ENCODE measurements around the gene PCDHB11. TPM values are rescaled to one million over a fixed set of nuclear protein-coding genes. Genes with fewer than 3 reads are reported as not detected.
A peak's percentile ranks its signal among the peaks of the same experiment; 100 is the strongest.
"Not testable (repeated sequence)": the region's sequence is repeated elsewhere in the genome, so short reads cannot be mapped to it uniquely, and the experiment has no call there.

PCDHB11 gene
- total and polyA plus RNA-seq, 9 of the 15 experiments (the other 6 are each of a cell fraction or from before 2014, with no cell fraction given), result not detected

DNA sequence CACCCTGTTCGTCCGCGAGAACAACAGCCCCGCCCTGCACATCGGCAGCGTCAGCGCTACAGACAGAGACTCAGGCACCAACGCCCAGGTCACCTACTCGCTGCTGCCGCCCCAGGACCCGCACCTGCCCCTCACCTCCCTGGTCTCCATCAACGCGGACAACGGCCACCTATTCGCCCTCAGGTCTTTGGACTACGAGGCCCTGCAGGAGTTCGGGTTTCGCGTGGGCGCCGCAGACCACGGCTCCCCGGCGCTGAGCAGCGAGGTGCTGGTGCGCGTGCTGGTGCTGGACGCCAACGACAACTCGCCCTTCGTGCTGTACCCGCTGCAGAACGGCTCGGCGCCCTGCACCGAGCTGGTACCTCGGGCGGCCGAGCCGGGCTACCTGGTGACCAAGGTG, 36.5 kb downstream of the PCDHB11 start:
- CTCF ChIA-PET (ENCODE audit: low intra/inter-chr PET ratio); H3K4me3 ChIP-seq; H3K79me2 ChIP-seq (ENCODE audit: control insufficient read depth, insufficient read depth, low read length); H2AFZ ChIP-seq (ENCODE audit: low read depth, low read length); H3K9me3 ChIP-seq (replicated peaks; ENCODE audit: control insufficient read depth, insufficient read depth, low read depth, low read length); ATAC-seq; H3K4me1 ChIP-seq (replicated peaks in 1 of 2; ENCODE audit: control insufficient read depth in 2 of 2, insufficient read depth in 2 of 2, low read length in 2 of 2); H3K9ac ChIP-seq (ENCODE audit: insufficient read depth in 1 of 2, low read depth in 2 of 2, low read length in 2 of 2); DNase-seq (ENCODE audit: extremely low read depth in 1 of 4, low spot score in 3 of 4); H3K36me3 ChIP-seq (ENCODE audit: control insufficient read depth, insufficient read depth, low read length); BruUV-seq (replicated peaks); H3K9me1 ChIP-seq (ENCODE audit: control insufficient read depth, insufficient read depth, low read length); POLR2A ChIA-PET; H4K20me1 ChIP-seq (replicated peaks; ENCODE audit: control insufficient read depth, insufficient read depth, low read length); FAIRE-seq; H3K4me2 ChIP-seq (ENCODE audit: insufficient read depth, low read length); H3K27ac ChIP-seq (ENCODE audit: extremely low read depth, low read depth, low read length): not testable (repeated sequence)
- peaks cover 2 to 14% of the 10 kb centered on the region in 2 experiments; a peak in 2 of 5 replicates for H3K27me3 ChIP-seq (ENCODE audit: control insufficient read depth in 2 of 2, insufficient read depth in 2 of 2, low read length in 2 of 2)
- 13% methylated on average over 36 of the region's 40 CpGs for WGBS (ENCODE audit: insufficient coverage, low coverage, missing lambda C conversion rate)
- intact Hi-C loops (cut with micrococcal nuclease), result loop anchor here (10.0 kb wide), 1 partner anchor 279 kb away; no protein-coding TSS in a partner anchor
- in situ Hi-C loops (cut with MboI), result loop anchor here (10.0 kb wide), 1 partner anchor 329 kb away; no protein-coding TSS in a partner anchor

DNA sequence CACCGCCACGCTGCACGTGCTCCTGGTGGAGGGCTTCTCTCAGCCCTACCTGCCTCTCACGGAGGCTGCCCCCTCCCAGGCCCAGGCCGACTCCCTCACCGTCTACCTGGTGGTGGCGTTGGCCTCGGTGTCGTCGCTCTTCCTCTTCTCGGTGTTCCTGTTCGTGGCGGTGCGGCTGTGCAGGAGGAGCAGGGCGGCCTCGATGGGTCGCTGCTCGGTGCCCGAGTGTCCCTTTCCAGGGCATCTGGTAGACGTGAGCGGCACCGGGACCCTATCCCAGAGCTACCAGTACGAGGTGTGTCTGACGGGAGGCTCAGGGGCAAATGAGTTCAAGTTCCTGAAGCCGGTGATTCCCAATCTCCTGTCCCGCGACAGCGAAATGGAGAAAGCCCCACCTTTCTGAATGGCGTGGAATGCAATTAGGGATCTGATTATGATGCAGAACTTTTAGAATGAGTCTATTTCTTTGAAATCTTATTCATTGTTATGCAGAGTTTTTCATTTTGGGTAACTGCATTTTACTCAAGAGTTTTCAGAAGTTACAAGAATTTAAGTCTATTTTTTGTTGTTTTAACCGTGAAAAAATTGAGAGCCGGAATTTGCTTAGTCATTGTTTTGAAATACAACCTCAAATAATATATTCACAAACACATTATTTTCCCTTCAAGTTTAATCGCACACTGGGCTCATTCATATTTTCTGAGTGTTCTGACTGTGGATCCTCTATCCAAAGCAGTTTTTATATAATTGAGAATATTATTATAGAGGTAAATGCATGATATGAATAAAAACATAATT, 37.3 kb downstream of the PCDHB11 start:
- Histone ChIP-seq H3K9me3 (replicated peaks; ENCODE audit: control insufficient read depth, insufficient read depth, low read depth, low read length) (no peaks in the 10 kb centered on the region), H3K79me2 (ENCODE audit: control insufficient read depth, insufficient read depth, low read length) (no peaks in the 10 kb centered on the region), H3K4me1 (replicated peaks in 1 of 2; ENCODE audit: control insufficient read depth in 2 of 2, insufficient read depth in 2 of 2, low read length in 2 of 2) (peaks cover 0 to 12% of the 10 kb centered on the region in 2 experiments; a peak in 1 of 5 replicates), H3K4me3 (no peak overlapping the region), H3K36me3 (ENCODE audit: control insufficient read depth, insufficient read depth, low read length) (no peaks in the 10 kb centered on the region), H3K27ac (ENCODE audit: extremely low read depth, low read depth, low read length) (no peak overlapping the region), H3K4me2 (ENCODE audit: insufficient read depth, low read length) (no peak overlapping the region), H4K20me1 (replicated peaks; ENCODE audit: control insufficient read depth, insufficient read depth, low read length) (no peaks in the 10 kb centered on the region), H3K9ac (ENCODE audit: insufficient read depth in 1 of 2, low read depth in 2 of 2, low read length in 2 of 2) (no peak overlapping the region), H3K9me1 (ENCODE audit: control insufficient read depth, insufficient read depth, low read length) (no peaks in the 10 kb centered on the region), H2AFZ (ENCODE audit: low read depth, low read length) (no peak overlapping the region), H3K27me3 (ENCODE audit: control insufficient read depth in 2 of 2, insufficient read depth in 2 of 2, low read length in 2 of 2) (peaks cover 2 to 22% of the 10 kb centered on the region in 2 experiments; a peak in 2 of 5 replicates)
- DNase-seq (ENCODE audit: extremely low read depth in 1 of 4, low spot score in 3 of 4) (no peak), FAIRE-seq (no peak), ATAC-seq (no peak)
- intact Hi-C loops (cut with micrococcal nuclease), result loop anchor here (10.0 kb wide), 1 partner anchor 278 kb away; no protein-coding TSS in a partner anchor
- BruUV-seq (replicated peaks), result no TSS peak
- POLR2A ChIA-PET, result no interaction called here
- TF ChIP-seq MAFF (IDR thresholded peaks at IDR 0.05; ENCODE audit: low read length) (peak; percentile 49; the same call in 1 of the 2 replicates), MAFK (IDR thresholded peaks at IDR 0.05; ENCODE audit: low read length) (peak; percentile 23; the same call in 1 of the 2 replicates), NFE2 (IDR thresholded peaks at IDR 0.05; ENCODE audit: low read depth) (peak; percentile 33; the same call in 1 of the 2 replicates), HDAC6 (IDR thresholded peaks at IDR 0.05; ENCODE audit: low read depth, low read length) (no peak), MAFG (tag; conservative IDR thresholded peaks at IDR 0.05) (peak; percentile 62)
- 5% methylated on average over 32 of the region's 32 CpGs for WGBS (ENCODE audit: insufficient coverage, low coverage, missing lambda C conversion rate)
- CTCF ChIA-PET (ENCODE audit: low intra/inter-chr PET ratio), result no interaction called here
- in situ Hi-C loops (cut with MboI), result loop anchor here (10.0 kb wide), 1 partner anchor 328 kb away; no protein-coding TSS in a partner anchor
